ENCODE results near the gene RAB6B.

RAB6B gene

GRCh38 chr3:133930341-133930933 is 34.8 kb upstream of the RAB6B start:
- no peak for DNase-seq (ENCODE audit: low spot score)

- no peak for DNase-seq (ENCODE audit: low spot score)
Measured at GRCh38 chr3:133928903-133929607, 33.4 kb upstream of the RAB6B start.

- DNase-seq (ENCODE audit: low spot score), result no peak
Measured at GRCh38 chr3:133928136-133928893, 32.6 kb upstream of the RAB6B start.

GRCh38 chr3:133927540-133928066 is 31.9 kb upstream of the RAB6B start:
- DNase-seq (ENCODE audit: low spot score), result peak; percentile 75

- no peak for DNase-seq (ENCODE audit: low spot score)
Measured at GRCh38 chr3:133926736-133927539, 31.3 kb upstream of the RAB6B start.

GRCh38 chr3:133925960-133926735 is 30.5 kb upstream of the RAB6B start:
- DNase-seq (ENCODE audit: low spot score), result no peak

GRCh38 chr3:133924041-133924440 is 28.4 kb upstream of the RAB6B start:
- no peak for DNase-seq (ENCODE audit: low spot score)

- DNase-seq (ENCODE audit: low spot score), result no peak
Measured at GRCh38 chr3:133921592-133921991, 25.9 kb upstream of the RAB6B start.

GRCh38 chr3:133917144-133917543 is 21.5 kb upstream of the RAB6B start:
- DNase-seq (ENCODE audit: low spot score), result no peak

- DNase-seq (ENCODE audit: low spot score), result no peak
Measured at GRCh38 chr3:133915685-133916658, 20.3 kb upstream of the RAB6B start.

GRCh38 chr3:133914839-133915600 is 19.3 kb upstream of the RAB6B start:
- no peak for DNase-seq (ENCODE audit: low spot score)

GRCh38 chr3:133910422-133910821 is 14.7 kb upstream of the RAB6B start:
- no peak for DNase-seq (ENCODE audit: low spot score)

GRCh38 chr3:133905376-133905775 is 9.7 kb upstream of the RAB6B start:
- no peak for DNase-seq (ENCODE audit: low spot score)

- no peak for DNase-seq (ENCODE audit: low spot score)
Measured at GRCh38 chr3:133901847-133902246, 6.2 kb upstream of the RAB6B start.

- peak; percentile 45 for DNase-seq (ENCODE audit: low spot score)
Measured at GRCh38 chr3:133901083-133901482, 5.4 kb upstream of the RAB6B start.

GRCh38 chr3:133899311-133899710 is 3.6 kb upstream of the RAB6B start:
- DNase-seq (ENCODE audit: low spot score), result no peak

- no peak for DNase-seq (ENCODE audit: low spot score)
Measured at GRCh38 chr3:133897547-133897946, 1.9 kb upstream of the RAB6B start.

- peak; percentile 43 for DNase-seq (ENCODE audit: low spot score)
Measured at GRCh38 chr3:133896002-133896761, 500 bp upstream of the RAB6B start.
